NCI-H524 treated with DMSO at 0.1 percent for 48 hours (cell line): Measurements from ENCODE around the gene IMMP2L.

Experiments
- DNase-seq: peaks from one replicate; lab custom pipeline; 2025; lab: John Stamatoyannopoulos, UW

The IMMP2L gene

DNA sequence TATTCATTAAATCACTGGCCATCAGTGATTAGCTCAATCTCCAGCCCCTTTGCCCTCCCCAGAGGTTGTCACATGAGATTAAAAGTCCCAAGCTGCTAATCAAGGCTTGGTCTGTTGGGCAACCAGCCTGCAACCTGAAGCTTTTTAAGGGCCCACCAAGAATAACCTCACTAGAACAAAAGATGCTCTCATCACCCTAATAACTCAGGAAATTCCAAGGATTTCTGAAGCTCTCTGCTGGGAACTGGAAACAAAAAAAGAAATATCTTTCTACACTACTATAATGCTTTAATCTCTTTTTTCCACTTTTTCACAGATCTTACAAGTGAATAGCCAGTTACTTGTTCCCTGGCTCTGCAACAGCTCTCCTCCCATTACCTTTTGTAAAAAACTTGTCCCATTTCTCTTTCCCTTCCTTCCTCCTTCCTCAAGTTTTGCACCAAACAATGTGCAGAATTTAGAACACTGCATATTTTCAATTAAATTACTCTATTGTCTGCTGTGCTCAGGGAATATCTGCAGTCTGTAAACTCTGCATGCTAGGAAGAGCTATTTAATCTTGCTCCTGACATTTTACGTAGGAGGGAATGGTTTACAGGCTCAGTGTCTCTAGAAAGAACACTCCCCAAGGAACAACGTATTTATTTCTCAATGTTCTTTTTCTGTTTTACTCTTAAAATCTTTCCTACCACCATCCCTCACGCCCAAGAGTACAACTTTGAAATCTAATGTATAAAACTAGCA, 169.1 kb downstream of the IMMP2L start:
- DNase-seq, result no peak

GRCh38 chr7:111392294-111392693, 170.0 kb downstream of the IMMP2L start:
- no peak for DNase-seq

DNA sequence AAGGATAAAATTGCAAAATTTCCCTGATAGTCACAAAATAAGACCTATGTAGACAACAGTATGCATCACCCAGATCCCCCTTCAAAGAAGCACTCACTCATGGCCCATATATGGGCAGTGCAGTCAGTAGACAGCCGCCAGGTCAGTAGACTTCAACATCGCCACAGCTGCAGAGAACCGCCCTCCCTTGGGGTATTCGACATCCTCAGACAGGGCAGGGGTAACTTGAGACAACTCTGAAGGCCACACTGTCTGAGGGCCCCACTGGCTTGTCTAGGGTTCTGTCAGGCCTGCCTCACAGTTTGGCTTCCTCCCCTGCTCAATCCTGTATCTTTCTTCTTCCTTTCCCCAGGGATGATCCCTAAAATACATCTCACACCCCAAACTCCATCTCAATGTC, 172.3 kb downstream of the IMMP2L start:
- DNase-seq, result no peak

DNA sequence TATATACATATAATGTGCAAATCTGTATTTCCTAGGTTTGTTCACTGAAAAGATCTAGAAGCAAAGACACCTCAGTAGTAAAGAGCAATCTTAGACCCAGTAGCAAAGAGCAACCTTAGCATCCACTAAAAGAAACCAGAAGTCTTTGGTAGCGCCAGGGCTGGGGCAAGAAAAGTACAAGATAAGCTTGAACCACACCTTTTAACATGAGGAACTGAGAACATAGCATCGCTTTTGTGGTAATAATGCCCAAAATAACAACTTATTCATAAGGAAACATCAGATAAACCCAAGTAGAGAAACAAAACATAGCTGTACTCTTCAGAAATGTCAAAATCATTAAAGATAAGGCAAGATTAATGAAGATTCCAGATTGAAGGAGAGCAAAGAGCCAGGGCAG, 173.4 kb downstream of the IMMP2L start:
- DNase-seq, result no peak

- DNase-seq, result no peak
Observed at GRCh38 chr7:111388016-111388415, 174.3 kb downstream of the IMMP2L start.

- DNase-seq, result no peak
Observed at GRCh38 chr7:111384065-111384891, 178.0 kb downstream of the IMMP2L start.

GRCh38 chr7:111383133-111383532, 179.2 kb downstream of the IMMP2L start:
- DNase-seq, result no peak

DNA sequence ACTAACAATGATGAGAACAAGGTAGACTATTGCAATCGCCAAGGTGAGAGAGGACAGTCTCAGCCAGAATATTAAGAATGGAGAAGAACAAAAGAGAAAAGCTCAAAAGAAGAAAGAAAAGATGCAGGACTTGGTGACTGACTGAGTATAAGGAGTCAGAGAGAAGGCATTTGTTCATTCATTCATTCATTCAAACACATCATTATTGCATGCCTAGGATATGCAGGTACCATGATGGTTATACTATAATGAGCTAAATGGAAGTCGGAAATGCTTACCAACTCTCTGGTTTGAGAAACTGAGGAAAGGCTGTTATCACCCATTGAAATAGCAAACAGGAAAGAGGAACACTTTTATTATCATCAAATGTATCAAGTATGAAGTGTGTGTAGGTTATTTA, 180.7 kb downstream of the IMMP2L start:
- no peak for DNase-seq

DNA sequence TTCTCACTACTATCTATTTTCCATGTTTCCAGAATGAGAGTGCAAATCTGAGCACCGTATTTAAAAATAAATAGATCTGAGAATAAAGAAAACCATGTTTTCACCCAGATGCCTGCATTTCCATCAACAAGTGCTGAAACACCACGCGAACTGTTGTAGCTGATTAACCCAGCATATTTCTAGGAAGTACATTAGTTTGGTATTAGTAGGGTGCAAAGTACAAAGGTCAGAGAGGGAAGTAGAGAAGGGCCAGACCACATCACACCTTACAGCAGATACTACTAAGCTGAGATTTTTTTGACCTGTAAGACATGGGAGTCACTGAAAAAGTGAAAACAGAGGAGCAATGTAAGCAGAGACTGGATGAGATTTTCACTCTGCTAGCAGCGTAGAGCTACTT, 181.3 kb downstream of the IMMP2L start:
- DNase-seq, result no peak

DNA sequence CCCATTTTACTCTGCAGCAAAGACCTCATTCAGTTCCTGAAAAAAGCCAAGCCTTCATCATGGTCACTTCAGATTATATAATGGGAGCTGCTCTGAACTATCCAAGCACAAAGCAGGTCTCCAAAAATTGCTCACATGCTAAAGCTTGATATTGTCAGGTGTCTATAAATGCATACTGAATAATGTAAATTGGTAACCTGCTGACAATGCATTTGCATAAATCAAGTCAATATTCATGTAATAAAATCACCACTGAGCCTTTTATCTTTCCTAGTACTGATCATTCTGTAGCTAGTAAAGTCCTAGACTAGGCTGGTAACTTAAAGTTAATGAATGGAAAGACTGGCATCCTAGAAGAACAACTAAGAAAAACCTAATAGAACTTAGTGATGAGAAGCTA, 188.3 kb downstream of the IMMP2L start:
- no peak for DNase-seq

DNA sequence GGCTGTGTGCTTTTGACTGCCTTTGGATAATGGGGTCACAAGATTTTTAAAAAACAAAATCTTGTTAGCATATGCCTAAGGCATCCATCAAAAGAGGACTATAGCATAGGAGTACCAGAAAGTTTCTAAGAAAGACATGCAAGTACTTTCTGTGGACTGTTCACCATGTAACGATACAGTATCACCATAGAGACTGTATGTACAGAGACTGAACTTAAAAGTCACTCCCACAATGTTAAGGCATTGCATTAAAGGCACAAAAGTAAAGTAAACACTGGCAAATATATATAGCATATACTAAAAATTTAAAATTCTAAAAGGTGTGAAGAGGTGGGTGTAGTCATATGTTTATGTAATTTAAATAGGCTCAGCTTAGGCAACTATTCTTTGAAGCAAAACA, 190.9 kb downstream of the IMMP2L start:
- DNase-seq, result no peak

- DNase-seq, result no peak
Observed at GRCh38 chr7:111370002-111370401, 192.3 kb downstream of the IMMP2L start.

- DNase-seq, result no peak
Observed at GRCh38 chr7:111368381-111369065, 193.8 kb downstream of the IMMP2L start.

- DNase-seq, result no peak
Observed at GRCh38 chr7:111364413-111364812, 197.9 kb downstream of the IMMP2L start.

GRCh38 chr7:111363099-111363498, 199.2 kb downstream of the IMMP2L start:
- DNase-seq, result no peak

GRCh38 chr7:111362506-111363054, 199.7 kb downstream of the IMMP2L start:
- DNase-seq, result no peak

GRCh38 chr7:111358915-111359314, 203.4 kb downstream of the IMMP2L start:
- no peak for DNase-seq

DNA sequence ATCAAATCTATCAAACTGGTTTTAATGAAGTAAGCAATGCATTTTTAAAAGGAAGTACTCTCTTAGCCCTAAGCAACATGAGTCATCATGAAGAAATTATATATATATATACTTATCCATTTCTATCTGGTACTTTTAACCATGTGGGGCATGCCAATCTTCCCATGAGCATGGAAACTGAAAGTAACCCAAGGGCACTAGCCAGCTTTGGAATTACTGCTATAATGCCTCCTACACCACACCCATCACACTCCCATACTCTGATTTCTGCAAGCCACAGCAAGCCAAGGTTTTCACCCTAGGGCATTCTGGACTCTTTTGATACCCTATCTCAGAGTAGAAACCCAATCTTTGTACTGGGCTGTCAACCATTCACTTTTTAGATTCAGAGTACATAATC, 204.6 kb downstream of the IMMP2L start:
- DNase-seq, result no peak

GRCh38 chr7:111356941-111357340, 205.4 kb downstream of the IMMP2L start:
- no peak for DNase-seq

GRCh38 chr7:111352319-111352718, 210.0 kb downstream of the IMMP2L start:
- no peak for DNase-seq

DNA sequence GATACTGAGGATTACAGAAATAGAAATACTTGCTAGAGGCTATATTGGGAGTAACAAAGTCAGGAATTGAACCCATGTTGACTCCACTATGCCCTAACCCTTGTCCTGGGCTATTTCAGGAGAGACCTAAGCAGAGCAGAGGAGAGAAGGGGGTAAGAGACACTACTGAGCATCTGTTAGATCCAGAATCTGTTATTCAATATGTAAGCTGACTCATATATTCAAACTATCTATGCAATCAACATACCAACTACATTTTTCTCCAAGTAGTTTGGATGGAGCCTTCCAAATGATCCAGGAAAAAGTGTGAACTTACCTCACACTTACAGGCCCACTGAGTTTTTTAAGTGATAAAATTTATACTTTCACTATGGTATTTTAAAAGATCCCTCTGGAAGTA, 216.1 kb downstream of the IMMP2L start:
- DNase-seq, result no peak

- DNase-seq, result no peak
Observed at GRCh38 chr7:111343017-111343416, 219.3 kb downstream of the IMMP2L start.

- no peak for DNase-seq
Observed at GRCh38 chr7:111339006-111339405, 223.3 kb downstream of the IMMP2L start.
